GM19240 (cell line): Measurements from ENCODE around the gene DCDC2.
"Not testable (repeated sequence)": the region's sequence is repeated elsewhere in the genome, so short reads cannot be mapped to it uniquely, and the experiment has no call there.

Source experiments
- DNase-seq: peaks from one replicate; pipeline ENCODE4 v3.0.0; 2011; ENCODE audit warnings: low spot score; ENCODE audit not compliant: insufficient read length

Gene DCDC2

DNA sequence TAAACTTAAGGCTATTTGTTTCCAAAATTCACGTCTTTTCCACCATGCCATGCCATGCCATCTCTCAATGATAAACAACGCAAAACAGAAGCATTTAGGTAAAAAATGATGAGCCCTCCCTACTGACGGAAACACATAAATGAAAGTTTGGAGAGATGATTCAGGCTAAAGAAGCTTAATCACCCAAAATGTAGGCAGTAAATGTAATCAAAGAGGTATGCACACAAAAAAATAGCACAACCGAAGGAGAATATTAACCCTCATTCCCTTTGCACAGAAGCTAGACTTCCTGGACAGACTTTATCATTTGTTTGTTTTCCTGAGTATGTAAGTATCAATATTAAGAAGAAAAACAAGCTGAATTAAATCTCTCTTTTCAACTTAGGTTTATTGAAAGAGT, 28.8 kb downstream of the DCDC2 start:
- DNase-seq = no peak

DNA sequence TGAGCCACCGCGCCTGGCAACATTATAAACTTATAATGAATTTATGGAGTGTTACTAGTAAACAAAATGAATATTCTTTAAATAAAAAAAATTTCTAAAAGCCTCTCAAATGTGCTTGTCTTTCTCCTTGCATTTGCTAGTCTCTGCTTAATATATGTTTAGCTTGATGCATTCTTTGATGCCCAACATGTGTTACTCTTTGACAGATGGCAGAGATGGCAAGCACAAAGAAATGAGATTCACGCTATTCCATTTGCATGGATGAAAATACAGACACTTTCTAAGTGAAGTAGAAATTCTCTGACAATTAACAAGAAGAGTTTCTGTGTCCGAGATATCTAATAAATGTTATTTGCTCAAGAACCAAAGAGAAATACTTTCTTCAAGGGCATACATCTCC, 30.1 kb downstream of the DCDC2 start:
- no peak for DNase-seq

DNA sequence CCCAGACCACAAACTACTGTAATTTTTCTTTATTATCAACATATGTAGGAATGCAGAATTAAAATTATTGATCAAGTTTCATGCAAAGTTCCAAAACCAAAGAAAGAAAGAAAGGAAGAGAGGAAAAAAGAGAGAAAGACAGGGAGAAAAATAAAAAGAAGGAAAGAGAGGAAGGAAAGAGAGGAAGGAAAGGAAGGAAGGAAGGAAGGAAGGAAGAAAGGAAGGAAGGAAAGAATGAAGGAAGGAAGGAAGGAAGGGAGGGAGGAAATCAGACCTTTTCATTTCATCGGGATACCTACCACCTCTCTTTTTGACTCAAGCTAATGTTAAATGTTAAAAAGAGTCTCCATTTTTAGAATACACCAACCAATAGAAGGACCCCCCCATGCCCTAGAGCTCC, 31.9 kb downstream of the DCDC2 start:
- DNase-seq = no peak

DNA sequence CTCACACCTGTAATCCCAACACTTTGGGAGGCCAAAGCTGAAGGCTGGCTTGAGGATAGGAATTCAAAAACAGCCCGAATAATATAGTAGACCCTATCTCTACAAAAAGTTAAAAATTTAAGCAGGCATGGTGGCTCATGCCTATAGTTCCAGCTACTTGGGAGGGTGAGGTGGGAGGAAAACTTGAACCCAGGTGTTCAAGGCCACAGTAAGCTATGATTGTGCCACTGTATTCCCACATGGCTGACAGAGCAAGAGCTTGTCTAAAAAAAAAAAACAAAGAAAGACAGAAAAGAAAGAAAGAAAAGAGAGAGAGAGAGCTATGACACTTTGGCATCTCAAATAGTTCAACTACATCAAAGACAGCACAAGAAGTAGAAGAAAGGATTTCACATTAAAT, 33.2 kb downstream of the DCDC2 start:
- DNase-seq = no peak

DNA sequence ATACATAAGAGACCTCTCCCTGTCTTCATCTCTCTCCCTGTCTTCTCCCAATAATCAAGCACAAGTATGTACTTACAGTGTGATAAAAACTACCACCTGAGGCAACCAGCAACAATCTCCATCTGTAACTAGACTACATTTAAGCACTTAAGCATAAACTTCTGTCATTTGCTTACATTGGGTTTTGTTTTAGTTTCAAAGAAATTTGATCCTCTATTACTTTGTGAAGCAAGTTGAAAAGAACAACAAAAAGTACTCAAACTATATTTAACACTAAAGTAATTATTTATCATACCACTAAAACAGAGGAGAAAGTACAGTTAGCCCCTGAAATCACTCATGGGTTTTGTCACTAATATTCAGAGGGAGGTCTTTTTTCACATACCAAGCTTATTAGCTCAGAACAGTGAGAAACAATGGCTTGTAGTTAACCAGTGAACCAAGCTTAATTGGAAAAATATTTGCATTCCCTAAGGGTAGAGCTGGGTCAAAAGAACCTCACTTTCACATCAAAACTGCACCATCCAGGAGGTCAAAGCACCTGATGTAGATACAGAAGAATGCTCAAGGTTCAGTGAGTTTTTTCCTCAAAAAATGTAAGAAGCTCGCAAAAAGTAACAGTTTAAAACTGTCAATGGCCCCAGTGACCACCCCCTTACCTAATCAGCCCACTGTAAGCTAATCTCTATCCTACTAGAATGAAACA, 34.1 kb downstream of the DCDC2 start:
- DNase-seq = no peak

DNA sequence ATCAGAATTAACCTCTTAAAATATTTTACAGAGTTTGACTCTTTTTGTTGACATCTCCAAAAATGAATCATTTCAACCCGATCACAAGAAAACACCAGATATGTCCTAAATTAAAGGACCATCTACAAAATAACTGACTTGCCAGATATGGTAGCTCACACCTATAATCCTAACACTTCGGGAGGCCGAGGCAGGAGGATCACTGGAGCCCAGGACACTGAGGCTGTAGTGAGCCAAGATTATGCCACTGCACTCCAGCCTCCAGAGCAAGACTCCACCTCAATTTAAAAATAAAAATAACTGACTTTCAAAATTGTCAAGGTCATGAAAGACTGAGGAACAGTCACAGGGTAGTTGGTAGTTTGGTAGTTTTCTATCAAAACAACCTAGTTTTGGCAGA, 34.9 kb downstream of the DCDC2 start:
- DNase-seq = no peak

DNA sequence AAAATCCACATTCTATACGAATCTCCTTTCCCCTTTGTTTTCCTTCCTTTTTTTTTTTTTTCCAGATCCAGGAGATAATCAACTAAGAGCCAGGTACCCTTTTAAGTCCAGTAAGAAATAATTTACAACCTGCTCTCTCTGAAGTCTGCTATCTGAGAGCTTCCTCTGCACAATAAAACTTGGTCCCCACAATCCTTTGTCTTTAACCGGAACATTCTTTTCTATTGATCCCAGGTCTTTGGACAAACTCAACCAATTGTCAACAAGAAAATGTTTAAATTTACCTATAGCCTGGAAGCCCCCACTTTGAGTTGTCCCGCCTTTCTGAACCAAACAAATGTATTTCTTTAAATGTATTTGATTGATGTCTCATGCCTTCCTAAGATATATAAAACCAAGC, 35.4 kb downstream of the DCDC2 start:
- DNase-seq = not testable (repeated sequence)

DNA sequence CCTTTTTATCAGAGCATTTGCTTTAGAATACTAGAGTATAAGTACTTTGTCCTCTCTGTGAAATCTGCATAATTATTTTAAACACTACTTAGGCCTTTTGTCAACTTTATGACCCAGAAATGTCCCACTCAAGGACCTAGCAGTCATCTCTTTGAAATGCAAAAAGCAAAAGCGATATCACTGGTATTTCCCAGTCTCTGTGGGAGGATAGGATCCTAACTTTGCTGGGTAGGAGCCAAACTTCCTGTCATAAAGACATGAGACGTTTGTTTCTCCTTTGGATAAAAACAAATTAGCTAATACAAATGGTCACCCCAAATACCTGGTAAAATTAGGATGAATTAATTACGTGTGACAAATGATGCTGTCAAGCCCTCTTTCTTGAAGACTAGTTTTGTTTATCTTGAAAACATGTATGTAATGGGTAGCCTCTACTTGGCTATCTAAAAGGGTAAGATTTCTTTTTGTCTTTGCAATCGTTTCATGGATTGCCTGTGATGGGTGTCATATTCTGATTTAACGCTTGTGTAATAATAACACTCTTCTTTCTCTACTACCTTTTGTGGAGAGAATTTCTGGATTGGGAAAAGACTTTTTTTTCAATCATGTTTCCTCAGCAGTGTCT, 36.2 kb downstream of the DCDC2 start:
- DNase-seq = no peak

DNA sequence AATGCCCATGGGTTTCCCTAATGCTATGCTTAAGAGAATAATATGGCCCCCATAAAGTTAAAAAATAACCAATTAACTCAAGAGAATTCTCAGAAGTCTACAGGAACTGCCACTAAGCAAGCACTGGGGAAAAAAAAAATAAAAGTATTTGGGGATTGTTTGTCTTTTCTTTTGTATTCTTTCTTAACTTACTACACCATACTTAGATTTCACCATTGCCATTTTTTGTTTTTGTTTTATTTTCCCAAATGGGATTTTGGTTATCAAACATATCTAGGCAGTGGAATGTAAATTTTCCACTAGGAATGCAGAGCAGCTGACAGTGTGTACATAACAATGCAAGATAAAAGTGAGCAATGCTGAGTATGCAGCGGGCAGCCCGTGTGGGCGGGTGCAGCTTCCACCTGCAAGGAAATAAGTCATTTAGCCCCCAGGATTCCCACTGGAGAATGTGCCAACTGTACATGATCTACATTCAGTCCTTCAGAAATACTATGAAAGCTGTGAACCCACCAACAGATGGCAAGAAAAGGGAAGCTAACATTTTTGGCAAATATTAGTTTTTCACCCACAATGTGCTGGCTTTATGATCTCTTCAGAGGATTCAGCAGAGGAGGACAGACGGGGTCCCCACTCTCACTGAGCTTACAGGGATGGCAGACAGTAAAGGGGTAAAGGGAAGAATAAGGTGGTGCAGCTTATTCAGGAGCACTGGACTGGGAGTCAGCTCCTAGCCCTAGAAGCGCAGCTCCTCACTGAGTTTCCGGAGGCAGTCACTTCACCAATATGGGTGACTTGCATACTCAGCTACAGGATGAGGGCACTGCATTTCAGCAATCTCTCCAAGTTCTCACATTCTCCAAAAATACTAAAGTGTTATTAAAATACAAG, 44.4 kb downstream of the DCDC2 start:
- no peak for DNase-seq

DNA sequence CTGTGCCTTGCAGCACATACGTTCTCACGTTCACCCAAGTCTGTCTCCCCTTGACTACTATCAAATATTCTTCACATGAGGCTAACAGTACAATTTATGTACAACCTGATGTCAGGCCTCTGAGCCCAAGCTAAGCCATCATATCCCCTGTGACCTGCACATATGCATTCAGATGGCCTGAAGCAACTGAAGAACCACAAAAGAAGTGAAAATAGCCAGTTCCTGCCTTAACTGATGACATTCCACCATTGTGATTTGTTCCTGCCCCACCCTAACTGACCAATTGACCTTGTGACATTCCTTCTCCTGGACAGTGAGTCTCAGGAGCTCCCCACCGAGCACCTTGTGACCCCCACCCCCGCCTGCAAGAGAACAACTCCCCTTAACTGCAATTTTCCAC, 46.1 kb downstream of the DCDC2 start:
- DNase-seq = not testable (repeated sequence)

DNA sequence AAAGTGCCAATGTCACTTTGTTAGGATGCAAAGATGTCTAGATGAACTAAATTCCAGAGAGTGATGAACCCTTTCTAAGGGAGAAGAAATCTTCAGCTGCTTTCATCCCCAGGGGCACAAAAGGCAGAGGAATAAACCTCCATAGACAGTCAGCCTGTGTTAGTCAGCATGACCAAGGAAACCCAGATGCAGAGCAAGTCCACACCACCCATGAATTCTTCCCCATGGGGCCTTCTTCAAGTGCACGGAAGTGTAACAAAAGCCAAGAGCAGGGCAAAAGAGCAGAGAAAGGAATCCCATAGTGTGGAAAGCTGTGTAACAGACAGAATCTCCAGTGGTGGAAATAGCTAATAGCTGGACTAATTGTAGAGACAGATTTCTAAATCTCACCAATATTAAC, 50.0 kb downstream of the DCDC2 start:
- DNase-seq = no peak

DNA sequence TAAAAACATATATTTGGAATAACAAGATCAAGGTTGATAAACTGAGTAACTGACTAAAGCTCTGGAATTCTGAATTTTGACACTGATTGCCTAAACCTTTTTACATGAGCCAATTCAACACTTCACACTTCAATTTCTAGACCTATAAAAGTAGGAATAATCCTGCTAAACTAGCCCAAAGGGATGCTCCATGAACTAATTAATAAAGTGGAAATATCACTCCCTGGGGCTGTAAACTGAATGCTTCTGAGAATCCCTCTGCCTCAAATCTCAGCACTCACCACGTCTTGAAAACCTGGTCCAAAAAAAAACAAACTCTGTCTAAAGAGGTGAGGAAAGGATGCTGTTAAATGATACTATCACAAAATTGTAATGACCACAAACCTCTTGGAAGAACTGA, 50.9 kb downstream of the DCDC2 start:
- no peak for DNase-seq

DNA sequence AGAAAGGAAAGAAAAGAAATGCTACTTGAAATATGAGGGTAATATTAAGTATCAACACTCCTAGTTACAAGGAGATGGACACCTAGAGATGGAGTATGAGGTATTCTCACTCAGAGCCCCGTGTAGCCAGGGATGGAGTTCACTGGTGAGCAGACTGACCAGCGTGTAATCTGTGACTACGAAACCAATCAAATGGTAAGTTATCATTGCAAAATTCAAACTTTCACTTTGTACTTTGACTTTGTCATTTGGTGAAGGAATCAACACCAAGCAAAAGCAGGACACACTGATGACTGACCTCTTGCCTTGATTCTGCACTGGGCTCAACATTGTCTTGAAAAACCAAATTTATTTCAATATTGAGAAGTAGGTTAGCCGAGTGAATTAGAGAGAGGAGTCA, 51.8 kb downstream of the DCDC2 start:
- DNase-seq = no peak

DNA sequence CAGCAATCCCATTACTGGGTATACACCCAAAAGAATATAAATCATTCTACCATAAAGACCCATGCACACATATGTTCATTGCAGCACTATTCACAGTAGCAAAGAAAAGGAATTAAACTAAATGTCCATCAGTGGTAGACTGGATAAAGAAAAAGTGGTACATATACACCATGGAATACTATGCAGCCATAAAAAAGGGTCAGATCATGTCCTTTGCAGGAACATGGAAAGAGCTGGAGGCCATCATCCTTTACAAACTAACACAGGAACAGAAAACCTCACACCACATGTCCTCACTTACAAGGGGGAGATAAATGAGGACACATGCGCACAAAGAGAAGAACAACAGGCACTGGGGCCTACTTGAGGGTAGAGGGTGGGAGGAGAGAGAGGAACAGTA, 60.9 kb downstream of the DCDC2 start:
- no peak for DNase-seq

DNA sequence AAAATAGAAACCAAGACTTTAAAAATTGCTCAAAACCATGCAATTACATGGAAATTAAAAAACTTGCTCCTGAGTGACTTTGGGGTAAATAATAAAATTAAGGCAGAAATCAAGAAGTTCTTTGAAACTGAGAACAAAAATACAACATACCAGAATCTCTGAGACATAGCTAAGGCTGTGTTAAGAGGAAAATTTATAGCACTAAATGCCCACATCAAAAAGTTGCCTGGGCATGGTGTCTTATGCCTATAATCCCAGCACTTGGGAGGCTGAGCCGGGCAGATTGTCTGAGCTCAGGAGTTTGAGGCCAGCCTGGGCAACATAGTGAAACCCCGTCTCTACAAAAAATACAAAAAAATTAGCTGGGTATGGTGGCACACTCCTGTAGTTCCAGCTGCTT, 64.0 kb downstream of the DCDC2 start:
- not testable (repeated sequence) for DNase-seq

DNA sequence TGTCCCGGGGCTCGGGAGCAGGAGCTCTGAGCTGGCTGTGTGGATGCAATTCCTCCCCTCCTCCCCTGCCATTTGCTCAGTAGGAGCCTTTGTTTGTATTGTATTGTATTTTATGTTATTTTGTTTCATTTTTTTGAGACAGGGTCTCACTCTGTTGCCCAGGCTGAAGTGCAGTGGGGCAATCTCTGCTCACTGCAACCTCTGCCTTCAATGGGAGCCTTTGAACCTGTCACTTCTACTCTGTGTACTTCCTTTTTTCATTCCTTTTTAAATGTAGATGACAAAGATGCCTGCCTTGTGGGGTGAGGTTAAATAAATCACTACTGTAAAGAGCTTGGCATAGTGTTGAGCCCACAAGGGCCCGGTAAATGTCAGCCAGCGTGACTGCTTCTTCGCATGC, 70.6 kb downstream of the DCDC2 start:
- DNase-seq = no peak

DNA sequence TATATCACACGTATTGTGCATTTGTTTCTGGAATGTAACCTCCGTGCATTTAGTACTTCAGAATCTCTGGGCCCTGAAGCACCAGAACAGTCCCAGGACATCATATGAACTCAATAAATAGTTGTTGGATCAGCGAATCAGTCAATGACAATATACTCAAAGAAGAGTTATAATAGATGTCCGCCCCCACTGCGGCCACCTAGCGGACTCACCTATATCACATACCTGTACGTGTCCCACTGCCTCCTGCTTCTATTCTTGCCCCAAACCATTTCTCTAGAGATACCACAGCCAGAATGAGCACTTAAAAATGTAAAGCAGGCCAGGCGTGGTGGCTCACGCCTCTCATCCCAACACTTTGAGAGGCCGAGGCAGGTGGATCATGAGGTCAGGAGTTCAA, 73.9 kb downstream of the DCDC2 start:
- no peak for DNase-seq

DNA sequence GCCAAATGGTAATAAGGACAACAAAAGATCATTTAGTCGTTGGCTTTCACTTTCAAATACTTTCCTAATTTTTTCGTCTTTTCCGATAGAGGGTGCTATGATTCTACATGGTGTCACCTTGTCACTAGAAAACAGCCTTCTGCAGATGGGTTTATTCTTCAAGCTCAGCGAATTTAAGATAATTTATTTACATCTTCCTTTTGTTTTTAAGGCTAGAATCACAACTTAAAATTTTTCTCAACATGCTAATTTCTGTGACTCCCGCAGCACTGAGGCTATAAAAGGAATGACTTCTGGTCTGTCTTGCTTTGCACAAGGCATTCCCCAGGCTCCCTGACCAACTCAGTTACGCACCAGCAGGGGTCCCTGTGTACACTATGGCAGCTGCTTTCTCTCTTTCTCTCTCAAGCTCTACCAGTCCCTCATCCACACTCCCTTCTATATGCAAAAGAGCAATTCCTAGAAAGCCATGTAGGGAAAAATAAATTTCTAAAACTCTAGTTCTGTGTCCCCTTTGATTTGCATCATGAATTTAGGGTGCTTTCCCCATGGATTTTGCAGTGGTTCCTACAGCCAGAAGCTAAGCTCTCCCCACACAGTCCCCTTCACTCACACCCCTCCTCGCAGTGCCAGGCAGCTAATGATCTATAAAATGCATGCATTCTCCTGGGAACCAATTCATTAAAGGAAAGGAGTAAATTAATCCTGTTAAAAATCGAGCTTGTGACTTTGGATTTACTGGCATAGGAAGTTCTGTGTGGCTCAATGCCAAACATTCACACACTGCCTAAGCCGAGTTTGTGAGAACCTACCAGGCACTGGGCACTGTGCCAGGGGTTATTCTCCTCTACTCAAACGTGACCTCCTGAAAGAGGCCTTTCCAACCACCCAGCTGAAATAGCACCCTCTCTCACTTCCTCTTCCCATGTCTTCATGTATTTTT, 74.5 kb downstream of the DCDC2 start:
- peak; percentile 14 for DNase-seq

DNA sequence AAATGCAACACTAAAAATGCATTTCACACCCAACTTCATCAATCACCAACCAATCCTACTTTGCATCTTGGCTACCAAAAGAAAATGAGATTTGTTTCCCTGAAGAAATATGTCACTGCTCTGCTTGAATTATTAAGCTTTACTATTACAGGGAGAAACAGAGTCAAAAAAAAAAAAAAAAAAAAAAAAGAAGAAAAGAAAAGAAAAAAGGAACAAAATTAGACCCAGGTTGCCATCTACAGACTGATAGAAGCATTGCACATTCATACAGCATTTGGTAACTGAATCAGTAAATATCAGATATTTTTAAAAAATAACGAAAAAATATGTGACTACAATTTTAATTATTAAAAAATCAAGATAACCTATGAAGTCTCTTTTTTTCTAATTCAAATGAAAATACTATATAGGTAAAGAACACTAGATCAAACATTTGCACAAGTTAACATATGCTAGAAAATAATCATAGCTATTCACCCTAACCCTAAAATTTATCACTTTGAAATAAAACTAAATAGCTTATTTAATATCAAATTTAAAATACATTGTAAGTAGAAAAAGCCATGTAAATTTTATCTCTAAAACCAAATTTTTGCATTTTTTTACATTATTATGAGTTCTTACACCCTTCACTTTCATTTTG, 83.3 kb downstream of the DCDC2 start:
- DNase-seq = no peak

DNA sequence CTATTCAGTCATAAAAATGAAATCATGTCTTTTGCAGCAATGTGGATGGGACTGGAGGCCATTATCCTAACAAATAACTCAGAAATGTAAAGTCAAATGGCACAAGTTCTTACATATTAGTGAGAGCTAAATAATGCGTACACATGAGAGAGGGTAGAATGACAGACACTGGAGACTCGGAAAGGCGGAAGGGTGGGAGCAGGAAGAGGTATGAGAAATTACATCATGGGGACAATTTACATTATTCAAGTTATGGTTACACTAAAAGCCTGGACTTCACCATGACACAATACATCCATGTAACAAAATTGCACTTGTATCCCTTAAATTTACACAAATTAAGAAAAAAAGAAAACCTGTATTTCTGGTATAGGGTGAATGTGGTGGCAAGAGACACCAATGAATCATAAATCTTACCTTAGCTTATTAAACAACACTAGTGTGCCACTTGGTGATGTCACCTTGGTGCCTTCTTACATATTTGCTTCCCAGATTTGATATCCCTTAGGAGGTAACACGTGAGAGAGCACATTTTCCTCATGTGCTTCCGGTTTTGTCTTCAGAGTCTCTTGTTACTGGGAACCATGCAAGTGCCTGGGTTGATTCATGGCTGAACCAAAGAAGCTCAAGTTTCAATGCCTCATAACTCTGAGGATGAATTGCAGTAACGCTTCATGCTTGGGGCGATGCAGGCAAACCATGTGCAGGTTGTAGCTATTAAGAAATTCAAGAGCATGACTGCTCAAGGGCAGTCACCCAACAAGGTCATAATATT, 84.6 kb downstream of the DCDC2 start:
- no peak for DNase-seq
